Jurkat, Clone E6-1 (cell line): ENCODE results near the gene BPIFA2. TPM values are rescaled to one million over a fixed set of nuclear protein-coding genes. Genes with fewer than 3 reads are reported as not detected.
"Not testable (repeated sequence)": the region's sequence is repeated elsewhere in the genome, so short reads cannot be mapped to it uniquely, and the experiment has no call there.

Experiments
- DNase-seq: peaks from one replicate; pipeline ENCODE4 v3.0.0-alpha.2; 2011; ENCODE audit warnings: low read depth, low spot score
- H3K4me3 ChIP-seq: 2 replicates; pipeline ENCODE4 v1.5.1; 2011; ENCODE audit warnings: mild to moderate bottlenecking, low read length, control low read depth, moderate library complexity
- polyA plus RNA-seq: library from polyadenylated mRNA; unstranded; fragments of >200 nt; gene quantifications from one replicate; pipeline ENCODE4 v1.2.1, GENCODE V29; 2012; ENCODE audit warnings: missing spikeins; ENCODE audit not compliant: insufficient read length, insufficient read depth

BPIFA2 gene, protein sequence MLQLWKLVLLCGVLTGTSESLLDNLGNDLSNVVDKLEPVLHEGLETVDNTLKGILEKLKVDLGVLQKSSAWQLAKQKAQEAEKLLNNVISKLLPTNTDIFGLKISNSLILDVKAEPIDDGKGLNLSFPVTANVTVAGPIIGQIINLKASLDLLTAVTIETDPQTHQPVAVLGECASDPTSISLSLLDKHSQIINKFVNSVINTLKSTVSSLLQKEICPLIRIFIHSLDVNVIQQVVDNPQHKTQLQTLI
- polyA plus RNA-seq, result not detected

- no peak within 1 kb of the TSS for H3K4me3 ChIP-seq
- no peak for DNase-seq
Measured at GRCh38 chr20:33167859-33168258, at the start of gene BPIFA2. TSS of gene BPIFA2 (plus strand) at chr20:33168159. CDS start at chr20:33169146, 987 bp downstream.

DNA sequence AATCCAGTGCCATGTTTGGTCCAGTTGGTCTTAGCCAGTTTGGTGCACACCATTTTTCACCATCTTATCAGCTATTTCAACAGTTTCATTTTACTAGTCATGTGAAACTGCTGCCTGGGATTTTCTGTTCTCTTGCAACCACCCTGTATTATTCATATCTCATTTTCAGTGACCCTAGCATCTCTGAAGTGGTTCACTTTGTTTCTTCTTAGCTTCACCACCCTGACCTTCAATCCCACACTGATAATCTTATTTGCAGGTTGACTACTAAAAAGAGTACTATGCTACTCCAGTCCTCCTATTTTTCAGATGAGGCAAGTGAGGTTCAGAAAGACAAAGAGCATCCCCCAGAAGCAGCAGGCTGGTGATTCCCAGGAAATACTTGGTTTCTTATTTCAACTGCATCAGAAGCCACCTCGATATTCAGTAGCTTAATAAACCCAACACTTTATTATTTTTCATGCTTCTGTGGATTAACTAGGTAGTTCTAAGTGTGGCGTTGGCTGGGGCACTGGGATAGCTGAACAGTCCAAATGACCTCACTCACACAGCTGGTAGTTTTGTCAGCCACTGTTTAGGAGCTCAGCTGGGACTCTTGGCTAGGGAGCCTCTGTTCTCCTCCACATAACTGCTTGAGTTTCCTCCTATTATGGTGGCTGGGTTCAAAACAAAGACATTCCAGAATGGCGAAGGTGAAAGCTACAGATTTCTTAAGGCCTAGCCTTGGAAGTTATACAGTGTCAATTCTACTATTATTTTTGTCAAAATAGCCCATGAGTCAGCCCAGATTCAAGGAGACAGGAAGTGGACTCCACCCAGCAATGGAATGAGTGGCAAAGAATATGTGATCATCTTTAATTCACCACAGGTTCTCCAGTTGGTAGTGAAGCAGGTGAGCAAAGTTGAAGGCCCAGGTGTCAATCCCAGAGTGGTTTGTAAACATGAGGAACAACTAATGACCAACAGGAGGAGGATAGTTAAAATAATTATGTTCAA lies 47.9 kb upstream of the BPIFA2 start:
- H3K4me3 ChIP-seq, result no peak overlapping the region
- DNase-seq, result no peak

DNA sequence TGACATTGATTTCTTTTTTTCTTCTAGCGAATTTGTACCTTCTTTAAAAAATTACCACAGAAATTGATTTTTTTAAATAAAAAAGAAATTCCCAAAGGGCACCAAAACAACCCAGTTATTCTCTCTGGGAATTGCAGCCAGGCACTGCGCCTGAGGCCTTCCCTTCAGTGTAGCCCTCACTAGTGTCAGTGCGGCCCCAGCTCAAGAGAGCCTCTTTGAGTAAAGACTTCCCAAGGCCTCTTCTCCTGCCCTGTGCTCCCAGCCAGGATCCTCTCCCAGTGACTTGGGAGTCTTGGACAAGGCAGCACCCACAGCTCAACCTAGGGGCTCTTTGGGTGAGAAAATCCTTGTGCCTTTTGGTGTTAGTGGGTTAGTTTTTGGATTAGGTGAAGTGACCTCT lies 47.0 kb upstream of the BPIFA2 start:
- no peak overlapping the region for H3K4me3 ChIP-seq
- no peak for DNase-seq

DNA sequence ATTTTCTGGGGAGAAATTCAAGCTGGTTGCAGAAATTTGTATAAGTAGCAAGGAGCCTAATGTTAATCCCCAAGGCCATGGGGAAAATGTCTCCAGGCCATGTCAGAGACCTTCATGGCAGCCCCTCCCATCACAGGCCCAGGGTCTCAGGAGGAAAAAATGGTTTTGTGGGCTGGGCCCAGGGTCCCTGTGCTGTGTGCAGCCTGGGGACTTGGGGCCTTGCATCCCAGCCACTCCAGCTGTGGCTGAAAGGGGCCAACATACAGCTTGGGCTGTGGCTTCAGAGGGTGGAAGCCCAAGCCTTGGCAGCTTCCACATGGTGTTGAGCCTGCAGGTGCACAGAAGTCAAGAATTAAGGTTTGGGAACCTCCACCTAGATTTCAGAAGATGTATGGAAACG lies 45.7 kb upstream of the BPIFA2 start:
- H3K4me3 ChIP-seq, DNase-seq: not testable (repeated sequence)

GRCh38 chr20:33124261-33124660 lies 43.7 kb upstream of the BPIFA2 start:
- DNase-seq, result no peak
- H3K4me3 ChIP-seq, result no peak overlapping the region

- DNase-seq, result no peak
- no peak overlapping the region for H3K4me3 ChIP-seq
Measured at GRCh38 chr20:33124994-33125393, 43.0 kb upstream of the BPIFA2 start.

DNA sequence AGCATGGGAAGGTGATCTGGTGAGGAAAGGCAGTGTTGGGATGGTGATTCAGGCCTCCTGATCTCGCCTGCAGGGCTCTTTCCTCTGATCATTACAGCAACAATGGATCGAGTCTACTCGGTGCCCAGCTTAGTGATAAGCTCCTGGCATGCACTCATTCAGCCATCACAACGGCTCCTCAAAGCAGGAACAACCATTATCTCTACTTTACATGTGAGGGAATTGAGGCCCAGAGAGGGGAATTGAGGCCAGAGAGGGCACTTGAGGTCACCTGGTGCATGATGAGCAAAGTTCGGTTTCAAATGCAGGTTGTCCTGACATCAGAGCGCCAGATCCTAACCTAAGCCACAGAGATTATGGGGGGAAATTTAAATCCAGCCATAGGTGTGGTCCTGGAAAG lies 42.0 kb upstream of the BPIFA2 start:
- DNase-seq, result no peak
- no peak overlapping the region for H3K4me3 ChIP-seq

- H3K4me3 ChIP-seq, result no peak overlapping the region
- DNase-seq, result no peak
Measured at GRCh38 chr20:33127422-33128097, 40.4 kb upstream of the BPIFA2 start.

DNA sequence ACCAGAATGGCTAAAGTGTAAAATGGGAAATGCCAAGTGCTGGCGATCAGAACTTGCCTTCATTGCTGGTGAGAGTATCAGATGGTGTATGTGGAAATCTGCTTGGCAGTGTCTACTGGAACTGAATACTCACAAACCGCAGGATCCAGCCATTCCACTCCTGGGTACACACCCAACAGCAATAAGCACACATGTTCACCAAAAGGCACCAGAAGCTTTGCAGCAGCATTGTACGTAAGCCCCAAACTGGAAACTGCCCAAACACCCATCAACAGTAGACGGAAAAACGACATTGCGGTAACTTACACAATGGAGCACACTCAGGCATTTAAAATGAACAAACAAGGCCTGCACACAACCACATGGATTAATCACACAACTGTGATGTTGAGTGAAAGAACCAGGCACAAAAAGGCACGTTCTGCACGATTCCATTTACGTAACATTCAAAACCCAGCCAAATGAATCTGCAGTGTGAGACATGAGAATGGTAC lies 37.3 kb upstream of the BPIFA2 start:
- H3K4me3 ChIP-seq, result no peak overlapping the region
- DNase-seq, result no peak

GRCh38 chr20:33131949-33132473 lies 35.9 kb upstream of the BPIFA2 start:
- no peak for DNase-seq
- H3K4me3 ChIP-seq, result no peak overlapping the region

DNA sequence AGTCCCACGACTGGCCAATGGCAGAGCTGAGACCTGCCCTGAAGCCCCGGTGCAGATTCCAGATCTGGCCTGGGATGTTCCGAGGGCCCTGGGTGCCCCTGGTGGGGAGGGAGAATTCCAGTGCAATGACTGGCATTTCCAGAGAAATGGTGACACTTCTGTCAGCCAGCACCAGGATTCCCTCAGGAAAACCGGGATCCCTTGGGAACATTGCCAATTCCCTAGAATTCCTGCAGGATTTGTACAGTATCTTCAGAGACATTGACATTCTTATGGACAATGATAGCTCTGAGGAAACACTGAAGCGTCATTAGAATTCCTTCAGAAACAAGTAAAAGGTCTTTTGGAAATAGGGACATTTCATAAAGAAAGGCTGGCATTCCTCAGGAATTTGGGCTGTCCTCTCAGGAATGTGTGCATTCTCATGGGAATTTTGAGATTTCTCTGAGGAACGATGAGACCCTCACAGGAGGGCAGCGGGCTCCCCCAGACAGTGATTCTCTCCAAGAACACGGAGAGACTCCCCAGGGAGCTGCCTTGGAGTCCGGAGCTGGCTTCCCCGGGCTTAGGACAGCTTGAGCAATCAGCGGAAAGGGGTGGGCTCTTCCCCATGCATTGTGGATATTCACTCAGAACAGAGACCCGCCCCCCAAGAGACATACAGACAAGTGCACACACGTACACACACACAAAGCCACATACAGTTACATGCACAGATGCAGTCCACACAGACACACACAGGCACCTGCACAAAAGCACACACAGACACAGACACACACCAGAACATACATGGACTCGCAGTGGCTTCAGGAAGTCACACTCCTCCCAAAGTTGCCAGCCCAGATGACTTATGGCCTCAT lies 35.2 kb upstream of the BPIFA2 start:
- no peak for DNase-seq

GRCh38 chr20:33133373-33133941 lies 34.5 kb upstream of the BPIFA2 start:
- DNase-seq, result no peak

More for the DNA sequence above, 35.2 kb upstream of the BPIFA2 start:
- H3K4me3 ChIP-seq, result no peak overlapping the region

GRCh38 chr20:33137195-33137594 lies 30.8 kb upstream of the BPIFA2 start:
- DNase-seq, result no peak

More at GRCh38 chr20:33133373-33133941, 34.5 kb upstream of the BPIFA2 start:
- no peak overlapping the region for H3K4me3 ChIP-seq

GRCh38 chr20:33139467-33139866 lies 28.5 kb upstream of the BPIFA2 start:
- H3K4me3 ChIP-seq, result no peak overlapping the region
- DNase-seq, result no peak

More at GRCh38 chr20:33137195-33137594, 30.8 kb upstream of the BPIFA2 start:
- H3K4me3 ChIP-seq, result no peak overlapping the region

DNA sequence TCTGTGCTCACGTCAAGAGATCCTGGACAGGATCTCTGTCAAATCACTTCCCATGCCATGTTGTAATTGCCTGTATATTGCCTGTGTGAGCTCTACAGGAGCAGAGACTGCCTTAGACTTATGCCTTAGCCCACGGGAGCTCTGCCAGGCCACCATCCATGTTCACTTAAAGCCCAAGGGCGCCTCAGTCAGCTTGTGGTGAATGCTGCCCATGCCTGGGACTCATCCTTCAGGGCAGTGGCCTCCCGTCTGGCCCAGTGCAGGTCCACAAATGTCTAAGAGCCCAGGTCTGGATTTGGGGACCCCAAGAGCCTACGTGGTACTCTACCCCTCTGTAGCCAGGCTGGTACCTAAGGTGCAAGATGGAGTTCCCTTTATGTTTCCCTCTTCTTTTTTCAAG lies 22.4 kb upstream of the BPIFA2 start:
- H3K4me3 ChIP-seq, result no peak overlapping the region
- DNase-seq, result no peak

GRCh38 chr20:33147299-33147698 lies 20.7 kb upstream of the BPIFA2 start:
- no peak overlapping the region for H3K4me3 ChIP-seq

GRCh38 chr20:33148040-33148439 lies 19.9 kb upstream of the BPIFA2 start:
- DNase-seq, result no peak
- H3K4me3 ChIP-seq, result no peak overlapping the region

More at GRCh38 chr20:33147299-33147698, 20.7 kb upstream of the BPIFA2 start:
- DNase-seq, result no peak

DNA sequence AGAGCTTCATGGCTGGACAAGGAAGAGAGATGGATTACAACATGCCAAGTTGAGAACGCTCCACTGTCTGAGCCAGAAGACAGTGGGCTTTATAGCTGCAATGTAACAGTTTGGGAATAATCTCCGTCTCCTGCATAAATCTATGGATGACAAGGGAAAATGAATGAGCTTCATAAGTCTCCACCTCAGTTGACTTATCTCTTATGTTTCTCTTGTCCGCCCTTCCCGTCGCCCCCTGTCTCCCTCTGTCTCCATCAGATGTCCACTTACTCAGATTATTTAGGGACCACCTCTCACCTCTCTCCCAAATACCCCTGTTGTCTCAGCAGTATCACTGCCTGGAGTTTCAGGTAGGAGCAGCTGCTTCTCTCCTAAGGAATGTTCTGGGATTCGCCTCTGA lies 13.7 kb upstream of the BPIFA2 start:
- DNase-seq, result no peak
- no peak overlapping the region for H3K4me3 ChIP-seq
